Keratinocyte (primary cell): Measurements from ENCODE around the gene LHPP. TPM values are rescaled to one million over a fixed set of nuclear protein-coding genes. Genes with fewer than 3 reads are reported as not detected.

ENCODE experiments used
- DNase-seq: peaks from one replicate; pipeline ENCODE4 v3.0.0-alpha.2; 2011; ENCODE audit warnings: low read depth, missing footprints, low spot score
- FAIRE-seq: peaks from 2 replicates; lab custom pipeline; 2011; peaks lifted over from hg19 to GRCh38; lab: Jason Lieb, UNC
- H2AFZ ChIP-seq: 2 replicates; pipeline ENCODE4 v1.6.0; 2012; ENCODE audit warnings: low read length, control low read depth, inconsistent platforms; ENCODE audit not compliant: control insufficient read depth
- H3K27ac ChIP-seq: 2 replicates; pipeline ENCODE4 v1.5.1; 2011; ENCODE audit warnings: low read length; ENCODE audit not compliant: control insufficient read depth, insufficient read depth
- H3K27me3 ChIP-seq: 3 replicates; pipeline ENCODE4 v1.6.0; 2011; ENCODE audit warnings: low read length; ENCODE audit not compliant: control insufficient read depth, insufficient read depth; ENCODE audit errors: extremely low read depth
- H3K36me3 ChIP-seq, 2 experiments: 2 replicates in 1 of 2; 3 replicates in 1 of 2; pipeline ENCODE4 v1.5.1; 2011; ENCODE audit warnings: low read length in 2 of 2, mild to moderate bottlenecking in 1 of 2; ENCODE audit not compliant: control insufficient read depth in 2 of 2, insufficient read depth in 2 of 2; ENCODE audit errors: extremely low read depth in 1 of 2
- H3K4me1 ChIP-seq: 3 replicates; pipeline ENCODE4 v1.5.1; 2011; ENCODE audit warnings: low read length; ENCODE audit not compliant: control insufficient read depth, insufficient read depth; ENCODE audit errors: extremely low read depth
- H3K4me2 ChIP-seq: 3 replicates; pipeline ENCODE4 v1.6.0; 2011; ENCODE audit warnings: low read depth, low read length; ENCODE audit not compliant: control insufficient read depth, insufficient read depth; ENCODE audit errors: extremely low read depth
- H3K4me3 ChIP-seq, 3 experiments: fragments of 200-600 bp in 1 of 3; sonication (generic) in 1 of 3; 2 replicates in 2 of 3; 3 replicates in 1 of 3; pipeline ENCODE4 v1.5.1; 2011 to 2016; ENCODE audit warnings: low read length in 3 of 3, mild to moderate bottlenecking in 3 of 3, control low read depth in 2 of 3, inconsistent platforms in 1 of 3, low read depth in 1 of 3, mixed read lengths in 1 of 3, mixed run types in 1 of 3, moderate library complexity in 1 of 3; ENCODE audit not compliant: control insufficient read depth in 2 of 3, insufficient read depth in 2 of 3; ENCODE audit errors: extremely low read depth in 1 of 3
- H3K79me2 ChIP-seq: 2 replicates; pipeline ENCODE4 v1.6.0; 2012; ENCODE audit warnings: low read length; ENCODE audit not compliant: control insufficient read depth, insufficient read depth
- H3K9ac ChIP-seq: 3 replicates; pipeline ENCODE4 v1.6.0; 2011; ENCODE audit warnings: low read length; ENCODE audit not compliant: control insufficient read depth, insufficient read depth; ENCODE audit errors: extremely low read depth
- H3K9me1 ChIP-seq: 3 replicates; pipeline ENCODE4 v1.6.0; 2011; ENCODE audit warnings: low read length; ENCODE audit not compliant: control insufficient read depth, insufficient read depth; ENCODE audit errors: extremely low read depth
- H3K9me3 ChIP-seq: 2 replicates; pipeline ENCODE4 v1.5.1; 2012; ENCODE audit warnings: low read depth, low read length; ENCODE audit not compliant: control insufficient read depth
- H4K20me1 ChIP-seq: 3 replicates; pipeline ENCODE4 v1.6.0; 2011; ENCODE audit warnings: low read length; ENCODE audit not compliant: control insufficient read depth, insufficient read depth; ENCODE audit errors: extremely low read depth
- CTCF ChIP-seq, 3 experiments: IDR thresholded peaks in 1 of 3; conservative IDR thresholded peaks in 1 of 3; optimal IDR thresholded peaks in 1 of 3; 2 replicates in 2 of 3; 3 replicates in 1 of 3; pipeline versions ENCODE3 to v1.5.1; 2011; ENCODE audit warnings: low read length in 3 of 3, mild to moderate bottlenecking in 3 of 3, moderate library complexity in 2 of 3, control low read depth in 1 of 3, inconsistent platforms in 1 of 3; ENCODE audit not compliant: insufficient read depth in 2 of 3; ENCODE audit errors: extremely low read depth in 1 of 3
- EZH2 ChIP-seq: IDR thresholded peaks from one replicate; pipeline ENCODE4 v1.6.1; 2012; ENCODE audit warnings: inconsistent platforms, mild to moderate bottlenecking, low read length, moderate library complexity
- dilution Hi-C: fragments of 300-500 bp; cut with MboI; formaldehyde crosslinking; loops from one replicate; pipeline ENCODE4 v1.7.0; 2020; ENCODE audit warnings: low sequenced_read_pairs; ENCODE audit not compliant: extremely low pct_ligation_motif_present
- polyA plus RNA-seq, 5 experiments: library from polyadenylated mRNA; depleted of rRNA in 3 of 5; stranded (reverse) in 3 of 5; stranded (forward) in 1 of 5; unstranded in 1 of 5; fragments of >200 nt; gene quantifications; 1 replicate in 1 of 5; 2 replicates in 3 of 5; 3 replicates in 1 of 5; pipeline versions ENCODE4 v1.2.1 to v1.2.3, GENCODE V29; 2011 to 2012; ENCODE audit warnings: missing spikeins in 2 of 5, low read depth in 1 of 5, low replicate concordance in 1 of 5

The LHPP gene
- polyA plus RNA-seq, 1 donor (not counting 4 experiments of a cell fraction or from before 2014, with no cell fraction given): 13.1 TPM

GRCh38 chr10:124605481-124605855 lies 143.8 kb downstream of the LHPP start:
- Histone ChIP-seq H3K9me3 (no peaks in the 10 kb centered on the region), H3K9me1 (no peaks in the 10 kb centered on the region), H2AFZ (no peak overlapping the region), H3K4me3 (no peak overlapping the region), H3K27ac (no peak overlapping the region), H3K79me2 (no peaks in the 10 kb centered on the region), H3K4me2 (no peak overlapping the region), H3K27me3 (peaks cover 4% of the 10 kb centered on the region), H4K20me1 (no peaks in the 10 kb centered on the region), H3K4me1 (no peaks in the 10 kb centered on the region), H3K36me3 (no peaks in the 10 kb centered on the region), H3K9ac (no peak overlapping the region)
- TF ChIP-seq EZH2 (no peak), CTCF (optimal IDR thresholded peaks at IDR 0.05 in 1 of 3, IDR thresholded peaks at IDR 0.05 in 1 of 3, conservative IDR thresholded peaks at IDR 0.05 in 1 of 3; ENCODE audit: extremely low read depth in 1 of 3, insufficient read depth in 2 of 3, low read length in 3 of 3) (no peak)
- FAIRE-seq (no peak), DNase-seq (no peak)
- dilution Hi-C loops: no loop called here

- Histone ChIP-seq H3K4me1 (no peaks in the 10 kb centered on the region), H3K9me3 (no peaks in the 10 kb centered on the region), H3K27ac (no peak overlapping the region), H3K9me1 (no peaks in the 10 kb centered on the region), H3K27me3 (peaks cover 4% of the 10 kb centered on the region), H3K9ac (no peak overlapping the region), H2AFZ (no peak overlapping the region), H3K4me2 (no peak overlapping the region), H4K20me1 (no peaks in the 10 kb centered on the region), H3K36me3 (no peaks in the 10 kb centered on the region), H3K4me3 (no peak overlapping the region), H3K79me2 (no peaks in the 10 kb centered on the region)
- DNase-seq (no peak), FAIRE-seq (no peak)
- dilution Hi-C loops: no loop called here
- TF ChIP-seq EZH2: no peak
- TF ChIP-seq CTCF (optimal IDR thresholded peaks at IDR 0.05 in 1 of 3, IDR thresholded peaks at IDR 0.05 in 1 of 3, conservative IDR thresholded peaks at IDR 0.05 in 1 of 3; ENCODE audit: extremely low read depth in 1 of 3, insufficient read depth in 2 of 3, low read length in 3 of 3): no peak
Observed at GRCh38 chr10:124605856-124606812, 144.5 kb downstream of the LHPP start.
